IMR-90 (cell line): ENCODE data around the gene SLC38A1. TPM values are rescaled to one million over a fixed set of nuclear protein-coding genes. Genes with fewer than 3 reads are reported as not detected.

ENCODE experiments used
- ATAC-seq: fragments of 200-7000 bp; cut with Tn5 transposase; 2 replicates; pipeline ENCODE4 v1.9.1; 2020; ENCODE audit warnings: low read depth, mild to moderate bottlenecking, moderate library complexity
- BruUV-seq: library from RNA; stranded (reverse); fragments of 400-500 nt; replicated peaks from 2 replicates; lab custom pipeline; 2021; lab: Mats Ljungman, UMichigan
- CTCF ChIA-PET: fragments of 300-600 bp; formaldehyde crosslinking; extraction: SDS; loops from one replicate; lab custom pipeline; 2021; ENCODE audit warnings: antibody characterized with exemption; lab: Yijun Ruan, JAX
- POLR2A ChIA-PET: fragments of 300-600 bp; sonication (Branson Sonifier 250); formaldehyde crosslinking; loops from one replicate; lab custom pipeline; 2022; ENCODE audit warnings: antibody characterized with exemption; ENCODE audit not compliant: unreplicated experiment; lab: Charles Lee
- DNase-seq: peaks from one replicate; pipeline ENCODE4 v3.0.0; 2013
- H2AFZ ChIP-seq: replicated peaks from 2 replicates; pipeline ENCODE3; 2013; ENCODE audit warnings: low read length, mild to moderate bottlenecking; ENCODE audit not compliant: poor library complexity
- H2AK5ac ChIP-seq: 2 replicates; pipeline ENCODE4 v1.6.1; 2013; ENCODE audit warnings: low read depth, low read length, inconsistent platforms
- H2AK9ac ChIP-seq: replicated peaks from 2 replicates; pipeline ENCODE3; 2013; ENCODE audit warnings: mild to moderate bottlenecking, low read depth, low read length, moderate library complexity; ENCODE audit not compliant: poor library complexity
- H2BK120ac ChIP-seq: 2 replicates; pipeline ENCODE4 v1.6.1; 2013; ENCODE audit warnings: low read depth, low read length, inconsistent platforms
- H2BK15ac ChIP-seq: 3 replicates; pipeline ENCODE4 v1.6.1; 2013; ENCODE audit warnings: low read depth, low read length, inconsistent platforms
- H2BK20ac ChIP-seq: 2 replicates; pipeline ENCODE4 v1.6.1; 2013; ENCODE audit warnings: low read depth, mild to moderate bottlenecking, inconsistent platforms, low read length, moderate library complexity
- H2BK5ac ChIP-seq: 2 replicates; pipeline ENCODE4 v1.6.1; 2013; ENCODE audit warnings: mild to moderate bottlenecking, low read depth, low read length, inconsistent platforms; ENCODE audit not compliant: poor library complexity, severe bottlenecking
- H3K14ac ChIP-seq: replicated peaks from 2 replicates; pipeline ENCODE4 v1.6.1; 2013; ENCODE audit warnings: low read depth, low read length, inconsistent platforms
- H3K18ac ChIP-seq: 2 replicates; pipeline ENCODE4 v1.6.1; 2013; ENCODE audit warnings: low read depth, low read length, control low read depth
- H3K23ac ChIP-seq: 2 replicates; pipeline ENCODE4 v1.6.1; 2013; ENCODE audit warnings: low read depth, low read length, inconsistent platforms
- H3K27ac ChIP-seq: 2 replicates; pipeline ENCODE4 v1.5.1; 2013; ENCODE audit warnings: mild to moderate bottlenecking, control low read depth, low read length; ENCODE audit not compliant: insufficient read depth
- H3K27me3 ChIP-seq: 2 replicates; pipeline ENCODE4 v1.6.1; 2013; ENCODE audit warnings: low read length; ENCODE audit not compliant: control insufficient read depth, insufficient read depth
- H3K36me3 ChIP-seq: 2 replicates; pipeline ENCODE4 v1.6.1; 2013; ENCODE audit warnings: low read length, mixed read lengths; ENCODE audit not compliant: control insufficient read depth, insufficient read depth
- H3K4ac ChIP-seq: 2 replicates; pipeline ENCODE4 v1.6.1; 2013; ENCODE audit warnings: low read depth, low read length, inconsistent platforms
- H3K4me1 ChIP-seq: 2 replicates; pipeline ENCODE4 v1.6.1; 2013; ENCODE audit warnings: low read length, mixed read lengths; ENCODE audit not compliant: control insufficient read depth, insufficient read depth
- H3K4me2 ChIP-seq: 2 replicates; pipeline ENCODE4 v1.6.1; 2013; ENCODE audit warnings: low read depth, mild to moderate bottlenecking, control low read depth, low read length, moderate library complexity
- H3K4me3 ChIP-seq: 2 replicates; pipeline ENCODE4 v1.5.1; 2013; ENCODE audit warnings: low read depth, mild to moderate bottlenecking, control low read depth, low read length, moderate library complexity; ENCODE audit not compliant: insufficient read depth
- H3K56ac ChIP-seq: 2 replicates; pipeline ENCODE4 v1.6.1; 2013; ENCODE audit warnings: low read length, inconsistent platforms; ENCODE audit not compliant: insufficient read depth; ENCODE audit errors: extremely low read depth
- H3K79me1 ChIP-seq, 2 experiments: 2 replicates each; pipeline ENCODE4 v1.6.1; 2013; ENCODE audit warnings: low read length in 2 of 2, inconsistent platforms in 1 of 2, low read depth in 1 of 2
- H3K9ac ChIP-seq: 2 replicates; pipeline ENCODE4 v1.6.1; 2013; ENCODE audit warnings: low read depth, low read length, control low read depth
- H3K9me1 ChIP-seq: 2 replicates; pipeline ENCODE4 v1.6.1; 2013; ENCODE audit warnings: low read length, inconsistent platforms; ENCODE audit not compliant: insufficient read depth
- H3K9me3 ChIP-seq: 2 replicates; pipeline ENCODE4 v1.6.1; 2013; ENCODE audit warnings: low read length; ENCODE audit not compliant: control insufficient read depth, insufficient read depth
- H4K20me1 ChIP-seq: 2 replicates; pipeline ENCODE4 v1.6.1; 2013; ENCODE audit warnings: low read length, inconsistent platforms; ENCODE audit not compliant: insufficient read depth
- H4K5ac ChIP-seq: 2 replicates; pipeline ENCODE4 v1.6.1; 2013; ENCODE audit warnings: mild to moderate bottlenecking, low read depth, low read length, control low read depth
- H4K8ac ChIP-seq, 2 experiments: 2 replicates each; pipeline ENCODE4 v1.6.1; 2013; ENCODE audit warnings: low read depth in 2 of 2, low read length in 2 of 2, control low read depth in 1 of 2, inconsistent platforms in 1 of 2
- H4K91ac ChIP-seq: 2 replicates; pipeline ENCODE4 v1.6.1; 2013; ENCODE audit warnings: low read depth, low read length, inconsistent platforms; ENCODE audit not compliant: insufficient read depth
- BHLHE40 ChIP-seq: fragments of 150-350 bp; IDR thresholded peaks from 2 replicates; pipeline ENCODE4 v1.6.1; 2016; ENCODE audit warnings: mild to moderate bottlenecking, low read depth, low read length
- CHD1 ChIP-seq: IDR thresholded peaks from 2 replicates; pipeline ENCODE4 v1.6.1; 2012; ENCODE audit warnings: low read depth, low read length, improper control_type of control experiment
- MAFK ChIP-seq: IDR thresholded peaks from 2 replicates; pipeline ENCODE4 v1.6.1; 2012; ENCODE audit warnings: low read depth, low read length, improper control_type of control experiment
- USF2 ChIP-seq: fragments of 150-350 bp; IDR thresholded peaks from 2 replicates; pipeline ENCODE4 v1.6.1; 2017; ENCODE audit warnings: mild to moderate bottlenecking, antibody characterized with exemption, low read length, low read depth
- WGBS, 2 experiments: methylation state at CpG; one replicate each; pipeline versions ENCODE4 v1.1.5 to v1.1.7; 2013; ENCODE audit warnings: missing lambda C conversion rate in 2 of 2; ENCODE audit not compliant: insufficient read length in 1 of 2; ENCODE audit errors: extremely low coverage in 2 of 2; 5-methylcytosine and 5-hydroxymethylcytosine counted together
- dilution Hi-C: fragments of 300-500 bp; cut with HindIII; formaldehyde crosslinking; loops from one replicate; pipeline ENCODE4 v1.14.3; 2018; ENCODE audit warnings: low sequenced_read_pairs; ENCODE audit not compliant: unreplicated experiment
- in situ Hi-C: fragments of 300-500 bp; cut with MboI; formaldehyde crosslinking; loops from 3 replicates; pipeline ENCODE4 v1.14.3; 2019; ENCODE audit warnings: low sequenced_read_pairs, inconsistent platforms, mixed read lengths
- intact Hi-C: fragments of 100-400 bp; cut with micrococcal nuclease; formaldehyde crosslinking; loops from 2 replicates; pipeline ENCODE4 v1.10.0; 2022
- polyA plus RNA-seq, 3 experiments: library from polyadenylated mRNA; depleted of rRNA; stranded (reverse); fragments of >200 nt; gene quantifications; 2 replicates each; pipeline ENCODE4 v1.2.3, GENCODE V29; 2012; ENCODE audit warnings: low replicate concordance in 1 of 3
- total RNA-seq: library from RNA; depleted of rRNA; stranded (reverse); fragments of >200 nt; gene quantifications from 2 replicates; pipeline ENCODE4 v1.2.3, GENCODE V29; 2012

SLC38A1 gene
- total and polyA plus RNA-seq, 2 of the 4 experiments (the other 2 are of a cell fraction) = 22.8 to 61.5 TPM

GRCh38 chr12:46174061-46174662, 94.7 kb downstream of the SLC38A1 start:
- H3K18ac ChIP-seq = no peak overlapping the region
- CTCF ChIA-PET = no interaction called here
- H3K23ac ChIP-seq = no peak overlapping the region
- dilution Hi-C loops (no loop called here), in situ Hi-C loops (loop anchor here (25.0 kb wide), 1 partner anchor 513 kb away; no protein-coding TSS in a partner anchor), intact Hi-C loops (no loop called here)
- no peak overlapping the region for H2BK20ac ChIP-seq
- H2AK9ac ChIP-seq = no peak overlapping the region
- no peak overlapping the region for H4K8ac ChIP-seq
- H3K9me1 ChIP-seq = no peaks in the 10 kb centered on the region
- no peak overlapping the region for H2AFZ ChIP-seq
- POLR2A ChIA-PET = no interaction called here
- H3K36me3 ChIP-seq = no peaks in the 10 kb centered on the region
- H4K5ac ChIP-seq = no peak overlapping the region
- no peak overlapping the region for H2BK5ac ChIP-seq
- no TSS peak for BruUV-seq
- H3K4me1 ChIP-seq = no peaks in the 10 kb centered on the region
- H2BK120ac ChIP-seq = no peak overlapping the region
- no peak overlapping the region for H3K27ac ChIP-seq
- no peak overlapping the region for H3K4me3 ChIP-seq
- H3K9ac ChIP-seq = no peak overlapping the region
- H2BK15ac ChIP-seq = no peak overlapping the region
- H3K14ac ChIP-seq = no peak overlapping the region
- H4K20me1 ChIP-seq = no peaks in the 10 kb centered on the region
- ATAC-seq (no peak), DNase-seq (no peak)
- no peaks in the 10 kb centered on the region for H3K9me3 ChIP-seq
- no peak overlapping the region for H2AK5ac ChIP-seq
- H3K79me1 ChIP-seq = no peaks in the 10 kb centered on the region
- TF ChIP-seq MAFK (no peak), USF2 (no peak), BHLHE40 (no peak), CHD1 (no peak)
- H3K4me2 ChIP-seq = no peak overlapping the region
- H3K56ac ChIP-seq = no peak overlapping the region
- no peak overlapping the region for H3K4ac ChIP-seq
- no peak overlapping the region for H4K91ac ChIP-seq
- H3K27me3 ChIP-seq = no peaks in the 10 kb centered on the region
- 65% methylated on average over 3 of the region's 12 CpGs; no CpG with 5 or more reads in 1 of the 2 experiments for WGBS, 2 experiments
